OCI-LY3 (cell line): ENCODE measurements around the gene KDM4B.

ENCODE experiments used
- EZH2phosphoT487 ChIP-seq: fragments of 200-600 bp; shearing (Covaris generic); IDR thresholded peaks from 2 replicates; pipeline ENCODE4 v1.6.1; 2018; ENCODE audit warnings: antibody characterized with exemption, mixed run types, low read depth
- TF ChIP-seq, protein P1 (sequence below): fragments of 200-600, 300-600 bp; sonication (generic); IDR thresholded peaks from 2 replicates; pipeline ENCODE4 v1.5.1; 2014; ENCODE audit warnings: antibody characterized with exemption, low read length, low read depth

- TF ChIP-seq, protein P1, sequence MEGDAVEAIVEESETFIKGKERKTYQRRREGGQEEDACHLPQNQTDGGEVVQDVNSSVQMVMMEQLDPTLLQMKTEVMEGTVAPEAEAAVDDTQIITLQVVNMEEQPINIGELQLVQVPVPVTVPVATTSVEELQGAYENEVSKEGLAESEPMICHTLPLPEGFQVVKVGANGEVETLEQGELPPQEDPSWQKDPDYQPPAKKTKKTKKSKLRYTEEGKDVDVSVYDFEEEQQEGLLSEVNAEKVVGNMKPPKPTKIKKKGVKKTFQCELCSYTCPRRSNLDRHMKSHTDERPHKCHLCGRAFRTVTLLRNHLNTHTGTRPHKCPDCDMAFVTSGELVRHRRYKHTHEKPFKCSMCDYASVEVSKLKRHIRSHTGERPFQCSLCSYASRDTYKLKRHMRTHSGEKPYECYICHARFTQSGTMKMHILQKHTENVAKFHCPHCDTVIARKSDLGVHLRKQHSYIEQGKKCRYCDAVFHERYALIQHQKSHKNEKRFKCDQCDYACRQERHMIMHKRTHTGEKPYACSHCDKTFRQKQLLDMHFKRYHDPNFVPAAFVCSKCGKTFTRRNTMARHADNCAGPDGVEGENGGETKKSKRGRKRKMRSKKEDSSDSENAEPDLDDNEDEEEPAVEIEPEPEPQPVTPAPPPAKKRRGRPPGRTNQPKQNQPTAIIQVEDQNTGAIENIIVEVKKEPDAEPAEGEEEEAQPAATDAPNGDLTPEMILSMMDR: no peak
- no peak for TF ChIP-seq EZH2phosphoT487
Measured at GRCh38 chr19:5059213-5059574, 90.3 kb downstream of the KDM4B start.
